K562 (cell line): Measurements from ENCODE around the gene GALR3. TPM values are rescaled to one million over a fixed set of nuclear protein-coding genes. Genes with fewer than 3 reads are reported as not detected.
A peak's percentile ranks its signal among the peaks of the same experiment; 100 is the strongest.

Experiments
- AFF1 ChIP-seq, 2 experiments: fragments of 450-650 bp; IDR thresholded peaks; 2 replicates each; pipeline ENCODE4 v1.6.1; 2018; ENCODE audit warnings: mild to moderate bottlenecking in 2 of 2, low read depth in 1 of 2; ENCODE audit not compliant: partially characterized antibody in 2 of 2
- BHLHE40 ChIP-seq: IDR thresholded peaks from 2 replicates; pipeline ENCODE4 v1.6.1; 2011; ENCODE audit warnings: low read length, improper control_type of control experiment
- CHAMP1 ChIP-seq: fragments of 450-650 bp; IDR thresholded peaks from 2 replicates; pipeline ENCODE4 v1.6.1; 2016; ENCODE audit warnings: mild to moderate bottlenecking
- FOXK2 ChIP-seq, 2 experiments: fragments of 450-650 bp; IDR thresholded peaks in 1 of 2; conservative IDR thresholded peaks in 1 of 2; 2 replicates each; pipeline ENCODE4 v1.6.1; 2016; ENCODE audit warnings: low read depth in 2 of 2, mild to moderate bottlenecking in 1 of 2
- IRF9 ChIP-seq: fragments of 450-650 bp; IDR thresholded peaks from 2 replicates; pipeline ENCODE4 v1.6.1; 2016; ENCODE audit warnings: missing biosample characterization, missing genetic modification characterization
- NCOA1 ChIP-seq: fragments of 450-650 bp; IDR thresholded peaks from 2 replicates; pipeline ENCODE4 v1.6.1; 2016; ENCODE audit warnings: low read depth
- NCOA4 ChIP-seq: fragments of 450-650 bp; IDR thresholded peaks from 2 replicates; pipeline ENCODE4 v1.6.1; 2018; ENCODE audit warnings: mild to moderate bottlenecking; ENCODE audit not compliant: partially characterized antibody
- POLR2H ChIP-seq: IDR thresholded peaks from 2 replicates; pipeline ENCODE4 v1.6.1; 2016; ENCODE audit warnings: missing genetic modification characterization, low read depth, mild to moderate bottlenecking, control low read depth, missing compliant biosample characterization, moderate library complexity
- SIX5 ChIP-seq, 2 experiments: IDR thresholded peaks; 2 replicates each; pipeline ENCODE4 v1.6.1; 2011; ENCODE audit warnings: low read length in 2 of 2, borderline replicate concordance in 1 of 2, low read depth in 1 of 2, mild to moderate bottlenecking in 1 of 2, moderate library complexity in 1 of 2; ENCODE audit not compliant: insufficient read depth in 1 of 2
- SMAD2 ChIP-seq: fragments of 150-350 bp; IDR thresholded peaks from 2 replicates; pipeline ENCODE4 v1.6.1; 2014; ENCODE audit warnings: low read depth, mild to moderate bottlenecking, low read length
- SP2 ChIP-seq: IDR thresholded peaks from 2 replicates; pipeline ENCODE4 v1.6.1; 2011; ENCODE audit warnings: mild to moderate bottlenecking, low read depth, low read length, moderate library complexity; ENCODE audit not compliant: poor library complexity, severe bottlenecking; ENCODE audit errors: extremely low read depth
- SRSF1 ChIP-seq: fragments of 200-400 bp; formaldehyde crosslinking; IDR thresholded peaks from 2 replicates; pipeline ENCODE4 v1.6.1; 2017; ENCODE audit warnings: mild to moderate bottlenecking, low read depth, low read length, moderate library complexity
- SUPT5H ChIP-seq: fragments of 450-650 bp; IDR thresholded peaks from 2 replicates; pipeline ENCODE4 v1.6.1; 2016
- U2AF2 ChIP-seq: fragments of 200-400 bp; formaldehyde crosslinking; optimal IDR thresholded peaks from 2 replicates; pipeline ENCODE3; 2017; ENCODE audit warnings: low read depth, mild to moderate bottlenecking, low read length
- YY1 ChIP-seq, 3 experiments: IDR thresholded peaks; 2 replicates each; pipeline ENCODE4 v1.6.1; 2011; ENCODE audit warnings: low read length in 2 of 3, mild to moderate bottlenecking in 2 of 3, moderate library complexity in 2 of 3, borderline replicate concordance in 1 of 3, control low read depth in 1 of 3, low read depth in 1 of 3; ENCODE audit not compliant: insufficient read depth in 3 of 3, insufficient replicate concordance in 2 of 3, control insufficient read depth in 1 of 3, insufficient read length in 1 of 3; ENCODE audit errors: extremely low read depth in 1 of 3
- ZNF274 ChIP-seq: IDR thresholded peaks from 2 replicates; pipeline ENCODE4 v1.6.1; 2011; ENCODE audit warnings: low read depth, mild to moderate bottlenecking, low read length, moderate library complexity, borderline replicate concordance
- ZNF707 ChIP-seq: fragments of 250-450 bp; sonication (Bioruptor Pico); conservative IDR thresholded peaks from 2 replicates; pipeline ENCODE4 v1.8.0; 2022; ENCODE audit warnings: inconsistent platforms, mild to moderate bottlenecking, moderate library complexity
- polyA plus RNA-seq, 8 experiments: library from polyadenylated mRNA; depleted of rRNA in 4 of 8; stranded (reverse) in 5 of 8; unstranded in 3 of 8; fragments of >200 nt; fragmentation: Nextera tagmentation in 2 of 8; fragmentation: Illumina TruSeq in 1 of 8; extraction: Ambion mirVana in 2 of 8; extraction: Trizol in 1 of 8; gene quantifications; 2 replicates each; pipeline versions ENCODE4 v1.2.1 to v1.2.3, GENCODE V29; 2011 to 2014; ENCODE audit warnings: inconsistent platforms in 1 of 8, missing spikeins in 1 of 8
- total RNA-seq, 7 experiments: library from RNA; depleted of rRNA in 6 of 7; stranded (reverse); fragments of >200 nt in 6 of 7; fragmentation: Illumina TruSeq in 2 of 7; extraction: Trizol in 2 of 7; gene quantifications; 2 replicates each; pipeline versions ENCODE4 v1.2.1 to v1.2.3, GENCODE V29; 2011 to 2021; ENCODE audit warnings: low replicate concordance in 1 of 7

The GALR3 gene
- total and polyA plus RNA-seq, 9 of the 15 experiments (the other 6 are each of a cell fraction or from before 2014, with no cell fraction given), result 0.13 TPM; not detected in 8

- TF ChIP-seq IRF9 (tag) (no peak), ZNF707 (CRISPR knock-in tag) (no peak), U2AF2 (no peak), BHLHE40 (peak; percentile 59; the same call in 1 of the 2 replicates), CHAMP1 (no peak), AFF1 (IDR thresholded peaks at IDR 0.05; ENCODE audit: low read depth in 1 of 2, partially characterized antibody in 2 of 2) (peak in 1 of 2 experiments; percentile 10), YY1 (IDR thresholded peaks at IDR 0.05; ENCODE audit: borderline replicate concordance in 1 of 3, control insufficient read depth in 1 of 3, extremely low read depth in 1 of 3, insufficient read depth in 3 of 3, insufficient read length in 1 of 3, insufficient replicate concordance in 2 of 3, low read depth in 1 of 3, low read length in 2 of 3) (peak in 1 of 3 experiments; percentile 52), NCOA1 (no peak), SRSF1 (no peak), ZNF274 (no peak), SP2 (no peak), POLR2H (tag) (0 out of 2 replicates have a peak, but pooled peaks have one; percentile 18), SMAD2 (no peak), NCOA4 (no peak), SIX5 (IDR thresholded peaks at IDR 0.05; ENCODE audit: borderline replicate concordance in 1 of 2, insufficient read depth in 1 of 2, low read depth in 1 of 2, low read length in 2 of 2) (no peak), SUPT5H (peak; percentile 74), FOXK2 (conservative IDR thresholded peaks at IDR 0.05 in 1 of 2, IDR thresholded peaks at IDR 0.05 in 1 of 2; ENCODE audit: low read depth in 2 of 2) (peak in 1 of 2 experiments; percentile 44; a peak in 1 of 4 replicates)
Observed at GRCh38 chr22:37807410-37808293, 15.5 kb upstream of the GALR3 start, which contains the start of gene GCAT (continued).
